ENCODE results near the gene GALNT2. TPM values are rescaled to one million over a fixed set of nuclear protein-coding genes. Genes with fewer than 3 reads are reported as not detected.

The GALNT2 gene
- total RNA-seq, 1 experiment from 2014 or later, result 62.5 TPM

GRCh38 chr1:230109895-230110667 is 43.0 kb downstream of the GALNT2 start:
- Histone ChIP-seq H3K36me3 (peaks cover 17% of the 10 kb centered on the region), H3K4me3 (no peak overlapping the region), H3K9me3 (replicated peaks) (no peaks in the 10 kb centered on the region), H3K27me3 (replicated peaks) (no peaks in the 10 kb centered on the region), H3K27ac (no peak overlapping the region), H3K4me1 (replicated peaks) (peaks cover 63% of the 10 kb centered on the region)
- no peak for DNase-seq (ENCODE audit: low read depth in 1 of 2, low spot score in 2 of 2)

- no peaks in the 10 kb centered on the region for H3K9me3 ChIP-seq (replicated peaks)
- no peak overlapping the region for H3K4me3 ChIP-seq
- no peaks in the 10 kb centered on the region for H3K27me3 ChIP-seq (replicated peaks)
- H3K36me3 ChIP-seq, result peaks cover 17% of the 10 kb centered on the region
- H3K27ac ChIP-seq, result no peak overlapping the region
- DNase-seq (ENCODE audit: low read depth in 1 of 2, low spot score in 2 of 2), result no peak
- H3K4me1 ChIP-seq (replicated peaks), result peaks cover 54% of the 10 kb centered on the region
These were observed 43.9 kb downstream of the GALNT2 start for GRCh38 chr1:230110971-230111370.

DNA sequence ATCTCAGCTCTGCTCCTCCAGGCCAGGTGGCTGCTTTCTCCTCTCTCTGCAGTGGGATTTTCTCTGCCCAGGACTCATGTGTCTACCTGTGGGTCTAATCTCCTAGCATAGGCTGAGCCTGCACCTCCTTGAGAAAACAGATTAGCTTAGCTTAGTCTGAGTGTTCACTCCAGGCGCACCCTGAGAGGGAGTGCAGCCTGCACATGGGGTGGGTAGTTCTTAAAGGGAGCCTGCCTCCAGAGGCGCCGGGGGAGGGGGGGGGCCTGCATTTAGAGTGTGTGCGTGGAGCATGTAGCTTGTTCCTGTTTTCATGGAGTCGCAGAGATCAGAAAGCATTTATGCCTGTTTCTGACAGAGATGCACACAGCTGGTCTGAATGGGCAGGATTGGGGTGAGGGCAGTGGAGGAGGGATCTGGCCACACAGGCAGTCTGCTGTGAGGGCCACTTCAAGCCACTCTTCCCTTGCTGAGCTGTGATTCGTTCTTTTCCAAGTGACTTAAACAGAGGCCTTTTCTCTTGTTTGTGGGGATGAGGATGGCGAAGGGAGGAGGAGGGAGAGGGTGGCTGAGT is 45.2 kb downstream of the GALNT2 start:
- Histone ChIP-seq H3K4me1 (replicated peaks) (peaks cover 42% of the 10 kb centered on the region), H3K27ac (no peak overlapping the region), H3K9me3 (replicated peaks) (no peaks in the 10 kb centered on the region), H3K4me3 (no peak overlapping the region), H3K27me3 (replicated peaks) (no peaks in the 10 kb centered on the region), H3K36me3 (peaks cover 22% of the 10 kb centered on the region)
- peak; percentile 59 to 61 for DNase-seq (ENCODE audit: low read depth in 1 of 2, low spot score in 2 of 2)

DNA sequence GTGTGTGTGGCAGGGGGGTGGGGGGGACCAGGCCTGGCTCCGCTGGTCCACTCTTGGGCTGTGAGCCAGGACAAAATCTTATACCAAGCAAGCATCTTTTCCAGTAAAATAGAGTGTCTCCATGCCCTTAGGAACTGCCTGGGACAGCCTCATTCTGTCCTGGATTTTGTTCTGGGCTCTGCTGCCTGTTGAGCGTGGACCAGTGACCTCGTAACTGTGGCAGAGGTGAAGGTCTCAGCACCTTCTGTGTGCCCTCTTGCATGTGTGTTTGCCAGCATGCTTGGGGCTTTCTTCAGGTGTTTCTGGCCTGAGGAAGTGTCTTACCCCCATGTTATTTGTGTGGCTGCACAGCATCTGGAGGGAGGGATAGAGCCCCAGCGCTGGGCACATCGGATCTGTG is 45.7 kb downstream of the GALNT2 start:
- no peak for DNase-seq (ENCODE audit: low read depth in 1 of 2, low spot score in 2 of 2)
- no peaks in the 10 kb centered on the region for H3K9me3 ChIP-seq (replicated peaks)
- no peak overlapping the region for H3K4me3 ChIP-seq
- no peaks in the 10 kb centered on the region for H3K27me3 ChIP-seq (replicated peaks)
- H3K36me3 ChIP-seq, result peaks cover 21% of the 10 kb centered on the region
- H3K27ac ChIP-seq, result peak overlapping the region; percentile 96
- H3K4me1 ChIP-seq (replicated peaks), result peaks cover 36% of the 10 kb centered on the region

- Histone ChIP-seq H3K27ac (peak overlapping the region; percentile 96), H3K4me3 (no peak overlapping the region), H3K9me3 (replicated peaks) (no peaks in the 10 kb centered on the region), H3K27me3 (replicated peaks) (no peaks in the 10 kb centered on the region), H3K36me3 (peaks cover 21% of the 10 kb centered on the region), H3K4me1 (replicated peaks) (peaks cover 35% of the 10 kb centered on the region)
- DNase-seq (ENCODE audit: low read depth in 1 of 2, low spot score in 2 of 2), result no peak
These were observed 46.2 kb downstream of the GALNT2 start for GRCh38 chr1:230113235-230113592.

DNA sequence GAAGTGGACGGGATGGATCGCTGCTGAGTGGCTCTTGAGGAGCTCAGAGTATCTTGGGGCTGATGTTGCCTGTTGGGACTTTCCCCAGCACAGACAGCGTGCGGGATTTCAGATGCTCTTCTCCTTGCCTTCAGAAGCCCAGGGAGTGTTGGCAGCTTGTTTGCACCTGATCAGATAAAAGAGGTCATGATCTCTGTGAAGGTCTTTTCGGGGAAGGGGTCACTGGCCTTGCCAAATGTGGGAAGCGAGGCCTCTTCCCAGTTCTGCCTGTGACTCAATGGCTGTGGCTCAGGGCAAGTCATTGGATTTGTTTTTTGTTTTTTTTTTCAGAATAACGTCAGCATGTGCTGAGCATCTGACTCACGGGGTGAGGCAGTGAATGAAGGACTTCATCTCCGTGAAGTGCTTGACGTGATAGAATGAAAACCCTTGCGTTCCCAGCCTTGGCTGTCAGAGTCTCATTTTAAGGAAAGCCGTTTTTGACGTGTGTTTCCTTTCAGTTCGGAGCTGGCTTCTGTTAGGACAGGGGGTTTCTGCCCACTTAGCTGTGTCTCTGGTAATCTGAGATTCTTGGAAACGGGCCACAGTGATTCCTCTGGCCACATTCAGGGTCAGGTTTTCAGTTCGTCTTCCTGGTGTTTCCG is 46.7 kb downstream of the GALNT2 start:
- Histone ChIP-seq H3K36me3 (peaks cover 17% of the 10 kb centered on the region), H3K27me3 (replicated peaks) (no peaks in the 10 kb centered on the region), H3K27ac (peak overlapping the region; percentile 96), H3K4me3 (peak overlapping the region; percentile 27), H3K9me3 (replicated peaks) (no peaks in the 10 kb centered on the region), H3K4me1 (replicated peaks) (peaks cover 35% of the 10 kb centered on the region)
- DNase-seq (ENCODE audit: low read depth in 1 of 2, low spot score in 2 of 2), result peak; percentile 74 to 91

DNA sequence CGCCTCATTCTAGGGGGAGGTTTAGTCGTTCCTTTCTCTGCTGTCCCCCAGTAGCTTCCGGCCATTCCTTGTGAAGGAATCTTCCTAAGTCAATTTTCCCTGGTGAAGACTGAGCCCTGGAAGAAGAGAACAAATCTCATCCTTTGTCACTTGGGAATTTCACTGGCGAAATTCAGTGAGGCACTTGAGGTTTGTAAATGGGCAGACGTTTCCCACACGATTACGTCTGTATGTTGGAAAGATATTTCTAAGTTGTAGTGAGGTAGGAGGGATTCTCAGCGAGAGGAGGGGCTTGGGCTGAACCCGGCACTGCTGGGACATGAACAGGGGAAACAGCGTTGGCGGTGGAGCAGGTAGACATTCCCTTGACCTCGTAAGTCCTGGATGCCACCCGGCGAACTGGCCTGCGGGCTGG is 47.2 kb downstream of the GALNT2 start:
- H3K27ac ChIP-seq, result peak overlapping the region; percentile 96
- DNase-seq (ENCODE audit: low read depth in 1 of 2, low spot score in 2 of 2), result no peak
- no peaks in the 10 kb centered on the region for H3K27me3 ChIP-seq (replicated peaks)
- no peaks in the 10 kb centered on the region for H3K9me3 ChIP-seq (replicated peaks)
- H3K4me3 ChIP-seq, result peak overlapping the region; percentile 27
- H3K4me1 ChIP-seq (replicated peaks), result peaks cover 35% of the 10 kb centered on the region
- peaks cover 17% of the 10 kb centered on the region for H3K36me3 ChIP-seq

GRCh38 chr1:230117694-230118093 is 50.7 kb downstream of the GALNT2 start:
- Histone ChIP-seq H3K27me3 (replicated peaks) (no peaks in the 10 kb centered on the region), H3K4me1 (replicated peaks) (peaks cover 19% of the 10 kb centered on the region), H3K4me3 (no peak overlapping the region), H3K36me3 (peaks cover 23% of the 10 kb centered on the region), H3K9me3 (replicated peaks) (no peaks in the 10 kb centered on the region), H3K27ac (no peak overlapping the region)
- no peak for DNase-seq (ENCODE audit: low read depth in 1 of 2, low spot score in 2 of 2)

- H3K36me3 ChIP-seq, result peaks cover 17% of the 10 kb centered on the region
- no peak overlapping the region for H3K27ac ChIP-seq
- no peaks in the 10 kb centered on the region for H3K9me3 ChIP-seq (replicated peaks)
- no peaks in the 10 kb centered on the region for H3K27me3 ChIP-seq (replicated peaks)
- peaks cover 10% of the 10 kb centered on the region for H3K4me1 ChIP-seq (replicated peaks)
- DNase-seq (ENCODE audit: low read depth in 1 of 2, low spot score in 2 of 2), result no peak
- no peak overlapping the region for H3K4me3 ChIP-seq
These were observed 52.3 kb downstream of the GALNT2 start for GRCh38 chr1:230119340-230119739.

GRCh38 chr1:230120289-230120920 is 53.4 kb downstream of the GALNT2 start:
- Histone ChIP-seq H3K9me3 (replicated peaks) (no peaks in the 10 kb centered on the region), H3K4me1 (replicated peaks) (peaks cover 14% of the 10 kb centered on the region)
- no peak for DNase-seq (ENCODE audit: low read depth in 1 of 2, low spot score in 2 of 2)

DNA sequence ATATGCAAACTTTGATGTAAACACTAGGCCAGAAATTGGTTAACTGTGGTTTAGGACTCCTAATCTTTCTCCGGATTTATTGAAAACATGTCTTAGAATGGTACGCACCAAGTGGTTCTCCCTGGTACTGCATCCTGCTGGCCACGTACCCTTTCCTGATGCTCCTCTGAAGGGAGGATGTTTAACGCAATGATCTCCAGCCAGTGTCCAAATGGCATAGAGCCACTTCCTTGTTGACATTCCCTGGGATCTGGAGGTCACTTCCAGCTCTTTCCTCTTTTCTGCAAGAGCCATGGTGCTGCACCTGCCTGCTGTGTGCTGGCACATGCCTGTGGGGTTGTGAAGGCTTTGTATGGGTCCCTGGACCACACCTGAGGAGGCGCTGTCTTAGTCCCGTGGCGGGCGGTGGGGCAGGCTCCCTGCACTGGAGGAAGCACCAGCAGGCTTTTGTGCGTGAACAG is 53.9 kb downstream of the GALNT2 start:
- no peak overlapping the region for H3K27ac ChIP-seq
- peaks cover 19% of the 10 kb centered on the region for H3K4me1 ChIP-seq (replicated peaks)
- no peak for DNase-seq (ENCODE audit: low read depth in 1 of 2, low spot score in 2 of 2)
- H3K36me3 ChIP-seq, result peaks cover 13% of the 10 kb centered on the region
- no peak overlapping the region for H3K4me3 ChIP-seq
- no peaks in the 10 kb centered on the region for H3K27me3 ChIP-seq (replicated peaks)
- no peaks in the 10 kb centered on the region for H3K9me3 ChIP-seq (replicated peaks)

More at GRCh38 chr1:230120289-230120920, 53.4 kb downstream of the GALNT2 start:
- Histone ChIP-seq H3K36me3 (peaks cover 13% of the 10 kb centered on the region), H3K27ac (no peak overlapping the region), H3K4me3 (no peak overlapping the region), H3K27me3 (replicated peaks) (no peaks in the 10 kb centered on the region)

- no peak for DNase-seq (ENCODE audit: low read depth in 1 of 2, low spot score in 2 of 2)
- Histone ChIP-seq H3K9me3 (replicated peaks) (no peaks in the 10 kb centered on the region), H3K27me3 (replicated peaks) (no peaks in the 10 kb centered on the region), H3K4me1 (replicated peaks) (peaks cover 22% of the 10 kb centered on the region), H3K36me3 (peaks cover 6% of the 10 kb centered on the region), H3K27ac (no peak overlapping the region), H3K4me3 (no peak overlapping the region)
These were observed 54.9 kb downstream of the GALNT2 start for GRCh38 chr1:230121950-230122349.

- Histone ChIP-seq H3K4me1 (replicated peaks) (peaks cover 22% of the 10 kb centered on the region), H3K27me3 (replicated peaks) (no peaks in the 10 kb centered on the region), H3K36me3 (peaks cover 6% of the 10 kb centered on the region), H3K4me3 (no peak overlapping the region), H3K27ac (no peak overlapping the region), H3K9me3 (replicated peaks) (no peaks in the 10 kb centered on the region)
- no peak for DNase-seq (ENCODE audit: low read depth in 1 of 2, low spot score in 2 of 2)
These were observed 55.6 kb downstream of the GALNT2 start for GRCh38 chr1:230122366-230123279.

Measured in SJSA1 (cell line).